Measurements from ENCODE around the gene ZFAND4.

DNA sequence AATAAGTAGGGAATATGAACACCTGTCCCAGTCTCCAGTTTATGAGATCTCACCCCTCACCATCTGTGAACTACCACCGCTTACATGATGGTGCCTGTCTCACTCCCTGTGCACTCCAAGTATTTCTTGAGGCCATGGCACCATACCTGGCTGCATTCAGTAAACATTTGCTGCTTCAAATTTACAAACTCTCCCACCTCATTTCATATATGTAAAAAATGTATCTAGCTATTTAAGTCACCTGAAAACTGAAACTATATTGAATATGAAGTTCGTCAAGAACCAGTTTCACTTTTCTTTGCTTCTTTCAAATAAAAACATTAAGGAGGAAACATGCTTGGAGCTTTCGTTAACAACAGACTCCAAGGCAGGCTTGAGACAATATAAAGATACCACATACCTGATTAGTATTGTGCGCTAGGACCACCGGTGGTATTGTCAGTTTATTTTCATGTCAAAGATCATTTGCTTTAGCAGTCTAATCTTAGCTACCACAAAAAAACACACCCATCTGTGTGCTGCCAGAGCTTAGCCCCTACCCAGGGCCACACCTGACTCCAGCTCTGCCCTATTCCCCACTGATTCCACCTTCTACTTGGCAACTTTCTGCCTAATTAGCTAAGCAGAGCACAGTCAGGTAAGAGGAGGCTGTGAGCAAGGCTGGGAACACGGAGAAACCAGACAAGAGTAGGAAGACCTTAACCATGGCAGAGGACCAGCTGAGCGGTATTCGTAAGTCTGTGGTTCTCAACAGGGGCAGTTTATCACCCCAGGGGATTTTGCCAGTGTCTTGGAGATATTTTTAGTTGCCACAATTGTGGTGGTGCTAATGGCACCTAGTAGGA is 92.0 kb downstream of the ZFAND4 start:
- TF ChIP-seq SUZ12 (IDR thresholded peaks at IDR 0.05; ENCODE audit: extremely low read depth, insufficient read depth, insufficient read length): no peak
- TF ChIP-seq ZNF274 (IDR thresholded peaks at IDR 0.05; ENCODE audit: low read depth, low read length): no peak

Measured in NT2/D1 (cell line).